Measurements from ENCODE around the gene BRAP.

- no peak for TF ChIP-seq CTCF (IDR thresholded peaks at IDR 0.05; ENCODE audit: poor library complexity, severe bottlenecking)
- no peak for TF ChIP-seq RAD21 (conservative IDR thresholded peaks at IDR 0.05)
- TF ChIP-seq EZH2 (IDR thresholded peaks at IDR 0.05; ENCODE audit: borderline replicate concordance, insufficient read depth, low read length, poor library complexity, severe bottlenecking) = no peak
- no peak for TF ChIP-seq MXI1 (conservative IDR thresholded peaks at IDR 0.05; ENCODE audit: poor library complexity, severe bottlenecking)
- no peak for TF ChIP-seq EP300 (conservative IDR thresholded peaks at IDR 0.05; ENCODE audit: poor library complexity, severe bottlenecking)
- no peak for TF ChIP-seq REST (IDR thresholded peaks at IDR 0.05; ENCODE audit: borderline replicate concordance)
- TF ChIP-seq POLR2AphosphoS5 (IDR thresholded peaks at IDR 0.05) = no peak
- no peak for TF ChIP-seq SMC3 (conservative IDR thresholded peaks at IDR 0.05; ENCODE audit: poor library complexity)
- no peak for TF ChIP-seq TAF1 (IDR thresholded peaks at IDR 0.05; ENCODE audit: low read depth)
Measured at GRCh38 chr12:111686574-111687105, 884 bp upstream of the BRAP start.

All from neural cell (in vitro differentiated cells).